GM06990 (cell line): ENCODE results near the gene PRSS12.

Experiments used
- DNase-seq: peaks from one replicate; pipeline ENCODE4 v3.0.0-alpha.2; 2011; ENCODE audit not compliant: insufficient read length; ENCODE audit errors: extremely low read depth
- H3K27me3 ChIP-seq: replicated peaks from 2 replicates; pipeline ENCODE4 v1.6.0; 2011; ENCODE audit warnings: low read length; ENCODE audit not compliant: control insufficient read depth, insufficient read depth
- H3K36me3 ChIP-seq: 2 replicates; pipeline ENCODE4 v1.5.1; 2011; ENCODE audit warnings: low read length; ENCODE audit not compliant: control insufficient read depth, insufficient read depth
- H3K4me3 ChIP-seq: replicated peaks from 2 replicates; pipeline ENCODE4 v1.5.1; 2011; ENCODE audit warnings: low read depth, mild to moderate bottlenecking, control low read depth, low read length
- CTCF ChIP-seq: IDR thresholded peaks from 2 replicates; pipeline ENCODE4 v1.5.1; 2011; ENCODE audit warnings: low read length, control low read depth, mild to moderate bottlenecking, inconsistent platforms; ENCODE audit not compliant: insufficient read depth, poor library complexity, severe bottlenecking

PRSS12 gene

GRCh38 chr4:118345813-118346212 lies 7.0 kb downstream of the PRSS12 start:
- H3K4me3 ChIP-seq = no peak overlapping the region
- no peak for TF ChIP-seq CTCF

GRCh38 chr4:118344801-118345200 lies 8.0 kb downstream of the PRSS12 start:
- TF ChIP-seq CTCF = no peak
- no peak overlapping the region for H3K4me3 ChIP-seq
- no peaks in the 10 kb centered on the region for H3K36me3 ChIP-seq
- no peak for DNase-seq
- no peaks in the 10 kb centered on the region for H3K27me3 ChIP-seq

More at GRCh38 chr4:118345813-118346212, 7.0 kb downstream of the PRSS12 start:
- Histone ChIP-seq H3K36me3 (no peaks in the 10 kb centered on the region), H3K27me3 (no peaks in the 10 kb centered on the region)
- no peak for DNase-seq

GRCh38 chr4:118343501-118343900 lies 9.3 kb downstream of the PRSS12 start:
- TF ChIP-seq CTCF = no peak
- no peak for DNase-seq

GRCh38 chr4:118340109-118340508 lies 12.7 kb downstream of the PRSS12 start:
- Histone ChIP-seq H3K36me3 (no peaks in the 10 kb centered on the region), H3K27me3 (no peaks in the 10 kb centered on the region), H3K4me3 (no peak overlapping the region)
- DNase-seq = no peak
- TF ChIP-seq CTCF = no peak

More at GRCh38 chr4:118343501-118343900, 9.3 kb downstream of the PRSS12 start:
- Histone ChIP-seq H3K4me3 (no peak overlapping the region), H3K36me3 (no peaks in the 10 kb centered on the region), H3K27me3 (no peaks in the 10 kb centered on the region)

GRCh38 chr4:118338981-118339765 lies 13.6 kb downstream of the PRSS12 start:
- no peak for TF ChIP-seq CTCF
- no peak for DNase-seq

More at GRCh38 chr4:118338981-118339765, 13.6 kb downstream of the PRSS12 start:
- Histone ChIP-seq H3K4me3 (no peak overlapping the region), H3K27me3 (no peaks in the 10 kb centered on the region), H3K36me3 (no peaks in the 10 kb centered on the region)
